SK-N-SH (cell line): ENCODE data around the gene BCL11A. TPM values are rescaled to one million over a fixed set of nuclear protein-coding genes. Genes with fewer than 3 reads are reported as not detected.

Experiments used
- CTCF ChIA-PET: fragments of 300-600, 350-600 bp; formaldehyde crosslinking; extraction: SDS; loops from one replicate; lab custom pipeline; 2021; lab: Yijun Ruan, JAX
- POLR2A ChIA-PET: fragments of 350-600 bp; sonication (Branson Sonifier 250); formaldehyde crosslinking; extraction: SDS; loops from one replicate; lab custom pipeline; 2020; ENCODE audit warnings: antibody characterized with exemption, inconsistent platforms; lab: Yijun Ruan, JAX
- DNase-seq: peaks from one replicate; pipeline ENCODE4 v3.0.0; 2012
- H2AFZ ChIP-seq: fragments of 200-600 bp; sonication (generic); 2 replicates; pipeline ENCODE4 v1.8.1; 2016; ENCODE audit warnings: antibody characterized with exemption, mild to moderate bottlenecking, low read depth
- H3F3A ChIP-seq: fragments of 200-600 bp; sonication (generic); replicated peaks from 2 replicates; pipeline ENCODE3; 2016; ENCODE audit warnings: antibody characterized with exemption, mild to moderate bottlenecking; ENCODE audit not compliant: insufficient read depth
- H3K27ac ChIP-seq, 2 experiments: fragments of 200-500 bp in 1 of 2; fragments of 200-600 bp in 1 of 2; sonication (Bioruptor generic) in 1 of 2; sonication (generic), shearing (Covaris generic) in 1 of 2; 2 replicates each; pipeline versions ENCODE4 v1.5.1 to v1.6.1; 2014 to 2016; ENCODE audit warnings: low read depth in 2 of 2, inconsistent platforms in 1 of 2, low read length in 1 of 2, mild to moderate bottlenecking in 1 of 2, mixed read lengths in 1 of 2
- H3K27me3 ChIP-seq: fragments of 200-600 bp; sonication (generic), shearing (Covaris generic); 2 replicates; pipeline ENCODE4 v1.6.1; 2016; ENCODE audit warnings: mixed run types; ENCODE audit not compliant: insufficient read depth
- H3K36me3 ChIP-seq, 2 experiments: fragments of 200-500 bp in 1 of 2; fragments of 200-600 bp in 1 of 2; sonication (Bioruptor generic) in 1 of 2; sonication (generic) in 1 of 2; replicated peaks in 1 of 2; 2 replicates each; pipeline versions ENCODE3 to v1.5.1; 2014 to 2016; ENCODE audit warnings: low read length in 1 of 2, mild to moderate bottlenecking in 1 of 2; ENCODE audit not compliant: insufficient read depth in 2 of 2, control insufficient read depth in 1 of 2
- H3K4me1 ChIP-seq, 2 experiments: fragments of 200-500 bp in 1 of 2; fragments of 200-600 bp in 1 of 2; sonication (Bioruptor generic) in 1 of 2; sonication (generic), shearing (Covaris generic) in 1 of 2; 2 replicates each; pipeline versions ENCODE4 v1.5.1 to v1.6.1; 2014 to 2016; ENCODE audit warnings: low read depth in 1 of 2, low read length in 1 of 2, mixed run types in 1 of 2; ENCODE audit not compliant: insufficient read depth in 2 of 2, control insufficient read depth in 1 of 2
- H3K4me2 ChIP-seq: fragments of 200-600 bp; sonication (generic), shearing (Covaris generic); 2 replicates; pipeline ENCODE4 v1.6.1; 2017; ENCODE audit warnings: mixed run types
- H3K4me3 ChIP-seq, 2 experiments: fragments of 200-500 bp in 1 of 2; fragments of 200-600 bp in 1 of 2; sonication (Bioruptor generic) in 1 of 2; sonication (generic), shearing (Covaris generic) in 1 of 2; 2 replicates each; pipeline versions ENCODE4 v1.5.1 to v1.8.1; 2014 to 2016; ENCODE audit warnings: low read depth in 2 of 2, inconsistent platforms in 1 of 2, low read length in 1 of 2, mild to moderate bottlenecking in 1 of 2, mixed read lengths in 1 of 2, moderate library complexity in 1 of 2
- H3K79me2 ChIP-seq: fragments of 200-600 bp; sonication (generic); 2 replicates; pipeline ENCODE4 v1.8.1; 2017; ENCODE audit warnings: mild to moderate bottlenecking; ENCODE audit not compliant: insufficient read depth
- H3K9ac ChIP-seq: fragments of 200-600 bp; sonication (generic); 2 replicates; pipeline ENCODE4 v1.6.1; 2017; ENCODE audit warnings: mixed run types
- H3K9me2 ChIP-seq: fragments of 200-600 bp; sonication (generic); 2 replicates; pipeline ENCODE4 v1.6.1; 2017; ENCODE audit warnings: mixed run types
- H3K9me3 ChIP-seq: fragments of 200-600 bp; sonication (generic); 2 replicates; pipeline ENCODE4 v1.6.1; 2017; ENCODE audit warnings: mixed run types, mild to moderate bottlenecking, moderate library complexity
- H4K20me1 ChIP-seq: fragments of 200-600 bp; sonication (generic); 2 replicates; pipeline ENCODE4 v1.6.1; 2017; ENCODE audit warnings: mild to moderate bottlenecking, mixed run types; ENCODE audit not compliant: insufficient read depth
- CHD2 ChIP-seq: fragments of 150-350 bp; IDR thresholded peaks from 2 replicates; pipeline ENCODE4 v1.6.1; 2018; ENCODE audit warnings: low read length; ENCODE audit not compliant: partially characterized antibody
- ELF1 ChIP-seq: IDR thresholded peaks from 2 replicates; pipeline ENCODE4 v1.4.0; 2012
- FOXJ3 ChIP-seq: sonication (generic); formaldehyde crosslinking; IDR thresholded peaks from 2 replicates; pipeline ENCODE4 v1.5.1; 2020; ENCODE audit warnings: mild to moderate bottlenecking, missing genetic modification reagents
- FOXM1 ChIP-seq: IDR thresholded peaks from 2 replicates; pipeline ENCODE4 v1.4.0; 2012; ENCODE audit warnings: low read depth, mild to moderate bottlenecking
- GABPA ChIP-seq: IDR thresholded peaks from 2 replicates; pipeline ENCODE4 v1.4.0; 2012; ENCODE audit warnings: low read depth, mild to moderate bottlenecking
- GATA2 ChIP-seq: sonication (generic); formaldehyde crosslinking; IDR thresholded peaks from 2 replicates; pipeline ENCODE4 v1.5.0; 2020; ENCODE audit warnings: mild to moderate bottlenecking, missing genetic modification reagents
- JUND ChIP-seq: IDR thresholded peaks from 2 replicates; pipeline ENCODE4 v1.4.0; 2012
- MXI1 ChIP-seq: IDR thresholded peaks from 2 replicates; pipeline ENCODE4 v1.6.1; 2012; ENCODE audit warnings: mild to moderate bottlenecking, low read depth, low read length, improper control_type of control experiment
- NFIC ChIP-seq: IDR thresholded peaks from 2 replicates; pipeline ENCODE4 v1.4.0; 2012; ENCODE audit warnings: borderline replicate concordance
- PBX3 ChIP-seq: IDR thresholded peaks from 2 replicates; pipeline ENCODE4; 2012
- POLR2AphosphoS5 ChIP-seq: IDR thresholded peaks from 2 replicates; pipeline ENCODE4 v1.6.1; 2012; ENCODE audit warnings: low read depth, low read length
- REST ChIP-seq: IDR thresholded peaks from 2 replicates; pipeline ENCODE4 v1.6.1; 2012; ENCODE audit warnings: mild to moderate bottlenecking, low read depth, low read length, moderate library complexity
- SIN3A ChIP-seq: IDR thresholded peaks from 2 replicates; pipeline ENCODE4 v1.6.1; 2012; ENCODE audit warnings: low read depth, mild to moderate bottlenecking, low read length, moderate library complexity, borderline replicate concordance
- TEAD4 ChIP-seq: IDR thresholded peaks from 2 replicates; pipeline ENCODE4 v1.4.0; 2012; ENCODE audit warnings: mild to moderate bottlenecking, borderline replicate concordance; ENCODE audit not compliant: insufficient read depth
- USF2 ChIP-seq: fragments of 150-350 bp; IDR thresholded peaks from 2 replicates; pipeline ENCODE4 v1.6.1; 2017; ENCODE audit warnings: antibody characterized with exemption, low read length, low read depth, borderline replicate concordance
- WGBS: methylation state at CpG from one replicate; pipeline ENCODE4 v1.1.6; 2017; ENCODE audit warnings: low lambda C conversion rate; 5-methylcytosine and 5-hydroxymethylcytosine counted together
- polyA plus RNA-seq, 3 experiments: library from polyadenylated mRNA; depleted of rRNA; stranded (reverse); fragments of >200 nt; gene quantifications; 2 replicates each; pipeline ENCODE4 v1.2.3, GENCODE V29; 2012
- TF ChIP-seq, protein P1 (sequence below): fragments of 150-350 bp; IDR thresholded peaks from 2 replicates; pipeline ENCODE4 v1.6.1; 2016; ENCODE audit warnings: mild to moderate bottlenecking, low read depth, low read length

Gene BCL11A
- polyA plus RNA-seq, 1 of the 3 experiments (the other 2 are of a cell fraction): 1.9 TPM

DNA sequence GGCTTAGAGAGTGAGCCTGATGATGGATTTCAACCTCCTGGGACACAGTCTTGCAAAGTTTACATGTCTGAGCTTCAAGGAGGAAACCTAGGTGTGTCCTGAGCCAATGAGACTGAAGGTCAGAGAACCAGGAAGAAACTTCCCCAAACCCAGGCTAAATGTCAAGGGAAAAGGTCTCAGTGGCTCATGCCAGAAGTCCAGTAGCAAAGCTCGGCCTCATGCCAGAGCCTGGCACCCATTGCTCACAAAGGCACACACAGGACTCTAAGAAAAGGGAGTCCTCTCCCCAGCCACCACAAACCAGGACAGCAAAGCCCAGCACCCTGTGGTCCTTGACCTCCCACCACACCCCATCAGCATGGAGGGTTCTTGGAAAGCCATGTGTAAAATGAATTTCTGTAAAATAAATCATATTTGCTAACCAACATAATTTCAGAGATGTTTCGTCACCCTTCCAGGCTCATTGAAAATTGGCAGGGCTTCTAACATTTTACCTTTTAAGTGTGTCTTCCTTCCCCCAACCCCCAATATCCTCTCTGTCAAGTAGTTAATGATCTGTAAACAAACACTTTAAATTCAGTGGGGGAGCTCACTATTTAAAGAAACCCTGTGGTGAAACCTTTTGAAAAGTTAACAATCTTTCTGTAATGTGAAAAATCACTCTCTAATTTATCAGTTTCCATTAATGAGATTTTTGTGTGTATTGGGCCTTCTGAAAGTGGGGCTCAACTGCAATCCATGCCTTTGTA lies 77.1 kb downstream of the BCL11A start:
- TF ChIP-seq PBX3 (no peak), FOXM1 (no peak), TEAD4 (no peak)
- TF ChIP-seq, protein P1, sequence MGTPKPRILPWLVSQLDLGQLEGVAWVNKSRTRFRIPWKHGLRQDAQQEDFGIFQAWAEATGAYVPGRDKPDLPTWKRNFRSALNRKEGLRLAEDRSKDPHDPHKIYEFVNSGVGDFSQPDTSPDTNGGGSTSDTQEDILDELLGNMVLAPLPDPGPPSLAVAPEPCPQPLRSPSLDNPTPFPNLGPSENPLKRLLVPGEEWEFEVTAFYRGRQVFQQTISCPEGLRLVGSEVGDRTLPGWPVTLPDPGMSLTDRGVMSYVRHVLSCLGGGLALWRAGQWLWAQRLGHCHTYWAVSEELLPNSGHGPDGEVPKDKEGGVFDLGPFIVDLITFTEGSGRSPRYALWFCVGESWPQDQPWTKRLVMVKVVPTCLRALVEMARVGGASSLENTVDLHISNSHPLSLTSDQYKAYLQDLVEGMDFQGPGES: no peak
- no peaks in the 10 kb centered on the region for H3K9me2 ChIP-seq
- no peaks in the 10 kb centered on the region for H4K20me1 ChIP-seq
- H3K4me2 ChIP-seq: no peak overlapping the region
- peaks cover 10% of the 10 kb centered on the region; the same call in 1 of the 2 replicates for H3K79me2 ChIP-seq
- ChIA-PET POLR2A (no interaction called here), CTCF (no interaction called here)
- no peak overlapping the region for H3K4me3 ChIP-seq
- 100% methylated on average over 1 of the region's 2 CpGs for WGBS
- H3K36me3 ChIP-seq: no peaks in the 10 kb centered on the region
- H3K27me3 ChIP-seq: no peaks in the 10 kb centered on the region
- no peaks in the 10 kb centered on the region for H3F3A ChIP-seq
- H3K9ac ChIP-seq: no peak overlapping the region
- H3K9me3 ChIP-seq: no peaks in the 10 kb centered on the region
- no peak for DNase-seq
- no peak overlapping the region for H3K27ac ChIP-seq
- H2AFZ ChIP-seq: no peak overlapping the region
- H3K4me1 ChIP-seq: no peaks in the 10 kb centered on the region

DNA sequence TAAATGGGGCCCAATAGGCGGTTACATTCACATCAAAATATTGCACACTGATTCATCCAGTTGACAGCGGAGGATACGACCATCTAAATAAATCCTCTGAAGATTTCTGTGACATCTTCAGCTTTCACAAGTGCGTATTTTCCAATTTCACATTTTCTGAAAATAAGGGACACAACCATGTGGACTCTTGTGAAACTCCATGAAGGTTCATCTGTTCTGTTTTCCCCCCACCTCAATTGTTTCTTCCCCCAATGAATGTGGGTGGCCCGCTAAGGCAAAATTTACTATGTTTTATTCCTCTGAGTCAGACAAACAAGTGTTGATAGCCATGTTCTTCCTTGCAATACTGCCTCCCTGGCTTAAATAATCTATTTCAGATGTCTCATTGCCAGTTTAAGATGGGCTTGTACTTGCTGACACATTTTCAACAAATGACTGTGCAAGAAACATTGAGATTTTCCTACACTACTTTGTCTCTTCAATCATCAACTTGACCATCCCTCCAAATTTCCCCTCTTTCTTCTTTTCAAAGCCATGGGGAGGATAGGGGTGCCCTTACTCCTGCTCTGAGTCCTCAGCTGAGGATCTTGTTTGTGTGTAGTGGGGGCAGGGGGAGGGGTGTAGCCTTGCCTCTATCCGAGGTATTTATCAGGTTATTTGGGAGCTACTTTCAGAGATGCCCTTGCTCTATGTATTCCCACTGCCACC lies 78.2 kb downstream of the BCL11A start:
- POLR2A ChIA-PET: no interaction called here
- H3K4me1 ChIP-seq: no peaks in the 10 kb centered on the region
- no peak overlapping the region for H3K27ac ChIP-seq
- H4K20me1 ChIP-seq: no peaks in the 10 kb centered on the region
- CTCF ChIA-PET: no interaction called here
- no peak overlapping the region for H2AFZ ChIP-seq
- DNase-seq: no peak
- no peak overlapping the region for H3K4me2 ChIP-seq
- H3K36me3 ChIP-seq: no peaks in the 10 kb centered on the region
- H3F3A ChIP-seq: no peaks in the 10 kb centered on the region
- H3K79me2 ChIP-seq: peaks cover 3% of the 10 kb centered on the region; the same call in 1 of the 2 replicates
- no peaks in the 10 kb centered on the region for H3K27me3 ChIP-seq
- no peak overlapping the region for H3K9ac ChIP-seq
- H3K9me3 ChIP-seq: no peaks in the 10 kb centered on the region
- WGBS: 86% methylated on average over 6 of the region's 6 CpGs
- no peak overlapping the region for H3K4me3 ChIP-seq
- no peaks in the 10 kb centered on the region for H3K9me2 ChIP-seq
- TF ChIP-seq REST (no peak), SIN3A (no peak), POLR2AphosphoS5 (no peak), USF2 (no peak), NFIC (no peak), JUND (no peak), GABPA (no peak), PBX3 (no peak), CHD2 (no peak), MXI1 (no peak), FOXJ3 (CRISPR knock-in tag) (no peak), ELF1 (no peak), GATA2 (CRISPR knock-in tag) (no peak)
- TF ChIP-seq, protein P1: no peak
